SIG-M5 treated with dmso at 0.1 percent for 504 hours (cell line): ENCODE results near the gene CELF2.
"Not testable (repeated sequence)": the region's sequence is repeated elsewhere in the genome, so short reads cannot be mapped to it uniquely, and the experiment has no call there.

ENCODE experiments used
- DNase-seq: peaks from one replicate; lab custom pipeline; 2025; ENCODE audit not compliant: unreplicated experiment; lab: John Stamatoyannopoulos, UW

Gene CELF2

DNA sequence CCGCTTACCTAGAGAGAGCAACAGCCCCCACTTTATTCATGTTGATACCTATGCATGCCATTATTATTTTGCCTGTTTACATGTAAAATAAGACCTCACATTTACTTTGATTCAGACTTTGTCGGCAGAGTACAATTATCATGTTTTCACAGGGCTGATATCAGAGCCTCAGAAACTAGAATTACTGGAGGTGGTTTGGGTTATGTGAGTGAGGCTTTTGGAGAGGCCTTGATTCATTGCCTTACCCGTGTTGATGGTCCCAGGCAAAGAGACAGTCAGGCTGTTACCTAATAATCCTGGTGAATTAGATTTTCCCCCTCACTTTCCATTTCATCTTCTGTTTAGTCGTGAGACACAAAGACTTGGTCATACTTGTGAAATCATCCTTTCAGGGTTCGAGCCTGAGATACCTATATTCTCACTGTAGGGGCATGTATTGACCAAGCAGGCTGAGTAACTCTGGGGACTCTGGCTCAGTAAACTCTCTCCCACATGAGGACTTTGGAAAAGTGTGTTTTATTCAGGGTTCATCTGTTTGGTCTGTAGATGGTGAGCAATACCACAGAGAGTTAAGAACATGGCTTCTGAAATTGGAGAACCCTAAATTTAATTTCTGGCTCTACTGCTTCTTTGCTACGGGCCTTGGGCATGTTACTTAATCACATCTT is 150.9 kb downstream of the CELF2 start:
- DNase-seq = peak; percentile 27

DNA sequence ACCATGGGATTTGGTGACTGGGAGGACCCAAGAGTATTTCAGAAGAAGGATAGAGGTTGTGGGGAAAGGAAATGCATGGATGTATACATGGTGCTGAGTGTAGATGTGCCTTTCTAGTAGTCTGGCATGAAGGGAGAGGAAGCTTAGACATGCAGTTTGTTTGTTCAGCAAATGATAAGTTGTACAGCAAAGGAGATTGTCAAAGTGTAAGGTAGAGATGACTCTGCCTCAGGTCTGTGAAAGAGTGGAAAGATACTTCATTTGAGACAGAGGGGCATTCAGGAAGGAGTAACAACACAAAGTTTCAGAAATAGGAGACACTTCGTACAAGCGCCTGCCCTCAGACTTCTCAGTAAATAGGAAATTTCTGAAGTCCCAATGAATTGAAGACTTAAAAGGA is 152.3 kb downstream of the CELF2 start:
- DNase-seq = no peak

DNA sequence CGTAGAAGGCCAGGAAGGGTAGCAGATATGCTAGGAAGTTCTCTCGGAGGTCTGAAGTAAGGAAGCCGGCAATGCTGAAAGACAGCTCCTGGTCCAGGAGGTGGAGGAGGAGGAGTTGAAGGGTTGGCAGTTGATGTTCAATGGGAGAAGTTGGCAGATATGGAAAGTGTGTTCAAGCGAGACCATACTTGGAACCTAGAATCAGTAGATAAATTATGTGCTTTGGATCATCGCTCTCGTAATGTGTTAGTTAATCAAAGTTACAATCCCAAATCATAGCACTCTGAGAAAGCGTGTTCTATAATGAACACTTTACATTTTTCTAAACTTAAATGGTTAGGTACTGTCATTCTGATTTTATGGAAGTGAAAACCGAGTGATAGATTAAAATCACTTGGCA is 152.9 kb downstream of the CELF2 start:
- DNase-seq = peak; percentile 23

- peak; percentile 89 for DNase-seq
Observed at GRCh38 chr10:11170993-11171851, 153.6 kb downstream of the CELF2 start.

DNA sequence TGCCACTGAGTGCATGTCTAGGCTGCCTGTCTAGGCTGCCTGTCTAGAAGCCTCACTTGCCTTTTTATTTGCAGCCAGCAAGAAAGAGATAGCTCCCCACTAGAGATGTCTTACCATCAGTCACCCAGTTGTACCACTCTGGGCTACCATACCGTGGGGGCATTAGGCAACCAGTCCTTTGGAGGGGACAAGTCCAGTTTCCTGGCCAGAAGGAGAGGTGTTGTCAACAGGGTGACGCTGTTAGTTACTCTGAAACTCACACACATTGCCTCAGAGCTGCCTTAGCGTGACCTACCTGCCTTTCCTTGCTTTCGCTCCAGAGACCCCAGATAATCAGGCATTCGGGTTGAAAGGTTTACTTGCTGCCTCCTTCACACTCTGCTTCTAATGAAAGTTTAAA is 155.4 kb downstream of the CELF2 start:
- DNase-seq = no peak

DNA sequence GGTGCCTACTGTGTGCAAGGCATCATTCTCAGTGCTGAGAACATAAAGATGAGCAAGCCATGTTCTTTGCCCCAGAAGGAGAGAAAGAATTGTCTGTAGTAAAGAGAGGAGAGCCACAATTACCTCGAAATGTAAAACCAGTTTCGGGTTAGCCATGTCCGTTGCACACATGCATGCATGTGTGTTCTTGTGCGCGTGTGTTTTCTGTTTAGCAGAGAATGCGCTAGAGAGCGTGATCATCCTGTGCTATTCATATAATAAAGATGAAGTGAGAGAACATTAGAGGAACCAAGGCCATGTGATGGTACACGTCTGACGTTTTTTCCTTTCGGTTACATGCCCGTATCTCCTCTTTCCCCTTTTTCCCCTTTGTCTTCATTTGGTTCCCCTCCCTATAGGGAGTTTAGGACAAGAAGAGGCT is 158.2 kb downstream of the CELF2 start:
- DNase-seq = peak; percentile 83

- DNase-seq = peak; percentile 44
Observed at GRCh38 chr10:11176746-11177145, 159.1 kb downstream of the CELF2 start.

DNA sequence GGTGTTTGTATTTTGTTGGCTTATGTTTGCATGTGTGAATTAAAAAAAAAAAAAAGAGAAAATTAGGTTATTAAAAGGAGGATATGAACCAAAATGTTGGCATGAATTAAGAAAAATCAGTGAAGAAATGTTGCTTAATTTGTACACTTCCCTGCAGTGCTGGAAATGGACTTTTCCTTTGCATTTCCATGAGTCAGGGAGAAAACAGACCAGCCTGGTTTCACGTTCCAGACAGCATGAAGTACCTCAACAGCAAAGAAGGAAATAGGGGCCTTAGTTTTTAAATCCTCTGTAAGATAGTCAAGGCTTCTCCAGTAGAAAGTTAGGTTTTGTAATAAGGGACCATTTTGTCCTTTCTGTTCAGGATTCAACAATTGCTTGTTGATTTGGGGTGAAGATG is 159.7 kb downstream of the CELF2 start:
- DNase-seq = peak; percentile 25

- DNase-seq = peak; percentile 45
Observed at GRCh38 chr10:11177926-11178471, 160.3 kb downstream of the CELF2 start.

GRCh38 chr10:11178606-11179515 is 161.2 kb downstream of the CELF2 start:
- peak; percentile 95 for DNase-seq

- no peak for DNase-seq
Observed at GRCh38 chr10:11179516-11180105, 161.9 kb downstream of the CELF2 start.

GRCh38 chr10:11180228-11180627 is 162.6 kb downstream of the CELF2 start:
- peak; percentile 91 for DNase-seq

- no peak for DNase-seq
Observed at GRCh38 chr10:11181978-11182377, 164.3 kb downstream of the CELF2 start.

DNA sequence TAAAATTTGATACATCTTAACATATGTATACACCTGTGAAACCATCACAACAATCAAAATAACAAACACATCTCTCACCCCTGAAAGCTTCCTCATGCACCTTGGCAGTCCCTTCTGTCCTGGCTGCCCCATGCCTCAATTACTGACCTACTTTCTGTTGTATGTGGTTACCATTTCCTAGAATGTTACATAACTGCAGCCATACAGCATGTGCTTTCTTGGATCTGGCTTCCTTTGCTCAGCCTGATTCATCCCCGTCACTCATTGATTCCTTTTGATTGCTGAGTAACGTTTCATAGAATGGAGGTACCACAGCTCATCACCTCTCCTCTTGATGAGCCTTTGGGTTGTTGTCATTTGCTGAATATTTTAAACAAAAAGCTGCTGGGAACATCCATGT is 165.3 kb downstream of the CELF2 start:
- DNase-seq = no peak

DNA sequence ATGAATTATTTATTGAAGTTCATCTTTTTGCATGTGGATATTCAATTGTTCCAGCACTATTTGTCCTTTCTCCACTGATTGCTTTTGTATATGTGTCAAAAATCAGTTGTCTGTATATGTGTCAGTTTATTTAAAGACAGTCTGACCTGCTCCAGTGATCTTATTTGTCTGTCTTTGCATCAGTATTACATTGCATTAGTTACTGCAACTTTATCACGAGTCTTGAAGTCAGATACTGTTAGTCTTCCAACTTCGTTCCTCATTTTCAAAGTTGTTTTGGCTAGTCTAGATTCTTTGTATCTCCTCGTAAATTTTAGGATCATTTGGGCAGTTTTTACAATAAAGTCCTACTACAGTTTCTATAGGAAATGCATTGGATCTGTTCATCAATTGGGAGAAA is 166.4 kb downstream of the CELF2 start:
- DNase-seq = no peak

DNA sequence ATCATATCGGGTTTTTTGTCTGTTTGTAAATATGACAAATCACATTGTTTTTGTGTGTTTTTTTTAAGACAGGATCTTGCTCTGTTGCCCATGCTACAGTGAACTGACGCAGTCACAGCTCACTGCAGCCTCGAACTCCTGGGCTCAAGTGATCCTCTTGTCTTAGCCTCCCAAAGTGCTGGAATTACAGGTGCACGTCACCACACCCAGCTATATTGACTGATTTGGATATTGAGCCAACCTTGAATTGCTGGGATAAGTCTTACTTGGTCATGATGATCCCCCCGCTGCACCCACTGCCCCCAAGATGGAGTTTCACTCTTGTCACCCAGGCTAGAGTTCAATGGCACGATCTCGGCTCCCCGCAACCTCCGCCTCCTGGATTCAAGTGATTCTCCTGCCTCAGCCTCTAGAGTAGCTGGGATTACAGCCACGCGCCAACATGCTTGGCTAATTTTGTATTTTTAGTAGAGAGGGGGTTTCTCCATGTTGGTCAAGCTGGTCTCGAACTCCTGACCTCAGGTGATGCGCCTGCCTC is 167.5 kb downstream of the CELF2 start:
- DNase-seq = not testable (repeated sequence)

- DNase-seq = no peak
Observed at GRCh38 chr10:11186374-11186773, 168.7 kb downstream of the CELF2 start.

DNA sequence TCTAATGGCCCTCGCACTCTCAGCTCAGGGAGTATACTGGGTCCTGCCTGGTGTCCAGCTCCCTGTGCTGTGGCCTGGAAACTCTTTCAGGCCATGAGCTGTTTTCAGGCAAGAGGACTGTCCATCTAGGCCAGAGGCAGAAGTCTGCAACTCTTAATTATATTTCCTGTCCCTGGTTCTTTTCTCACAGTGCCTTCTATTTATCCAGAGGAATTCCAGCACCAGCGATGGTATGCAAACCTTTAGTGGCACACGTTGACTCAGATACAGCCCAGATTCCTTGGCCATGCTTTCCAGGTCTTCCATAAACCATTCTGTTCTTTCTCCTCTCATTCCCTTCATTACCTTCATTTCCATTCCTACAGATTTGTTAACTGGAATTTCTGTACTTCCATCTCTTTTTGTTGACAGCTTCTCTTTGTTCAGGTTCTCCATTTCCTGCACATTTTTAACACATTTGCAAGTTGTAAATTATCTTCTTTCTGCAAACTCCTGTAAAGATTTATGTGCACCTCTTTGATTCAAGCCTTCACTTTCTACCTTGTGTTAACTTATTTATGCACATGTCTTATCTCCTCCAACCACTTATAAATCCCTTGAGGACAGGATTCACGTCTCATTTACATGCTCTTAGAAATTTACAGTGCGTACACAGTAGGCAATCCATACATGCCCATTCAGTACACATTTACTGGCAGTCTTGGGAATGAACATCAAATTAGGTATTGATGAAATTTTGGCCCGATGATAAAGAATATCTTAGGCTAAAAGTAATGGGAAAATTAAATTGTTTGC is 172.1 kb downstream of the CELF2 start:
- DNase-seq = no peak

- DNase-seq = no peak
Observed at GRCh38 chr10:11191190-11191589, 173.5 kb downstream of the CELF2 start.

DNA sequence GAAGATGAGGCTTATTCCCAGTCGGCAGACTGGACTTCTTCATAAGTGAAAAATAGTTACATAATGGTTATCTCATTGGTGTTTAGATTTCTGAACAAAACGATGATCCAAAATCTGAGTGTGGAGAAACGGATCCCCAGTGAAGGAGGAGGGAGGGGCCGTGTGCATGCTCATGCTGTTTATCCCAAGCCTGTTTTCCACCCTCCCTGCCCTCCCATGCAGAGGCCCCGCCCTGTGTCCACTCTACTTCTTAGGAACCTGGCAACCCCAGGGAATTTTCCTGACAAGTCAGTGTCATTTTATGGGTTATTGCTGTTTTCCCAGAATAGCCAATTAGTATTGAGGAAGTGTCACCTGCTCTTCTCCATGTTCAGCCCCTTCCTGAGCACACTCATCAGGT is 174.0 kb downstream of the CELF2 start:
- DNase-seq = no peak
